ES-I3 (cell line): ENCODE results near the gene PSMC4.

Source experiments
- H3K36me3 ChIP-seq: 2 replicates; pipeline ENCODE4 v1.6.1; 2013; ENCODE audit warnings: mild to moderate bottlenecking, low read length, control low read depth, moderate library complexity; ENCODE audit not compliant: insufficient read depth
- H3K4me1 ChIP-seq: 2 replicates; pipeline ENCODE4 v1.6.1; 2013; ENCODE audit warnings: mild to moderate bottlenecking, control low read depth, low read length; ENCODE audit not compliant: insufficient read depth
- H3K9ac ChIP-seq: 2 replicates; pipeline ENCODE4 v1.6.1; 2013; ENCODE audit warnings: low read depth, mild to moderate bottlenecking, low read length, moderate library complexity
- H3K9me3 ChIP-seq: 2 replicates; pipeline ENCODE4 v1.6.1; 2013; ENCODE audit warnings: mild to moderate bottlenecking, low read length, moderate library complexity; ENCODE audit not compliant: control insufficient read depth, insufficient read depth

PSMC4 gene

GRCh38 chr19:39970675-39971379, at the start of gene PSMC4:
Gene PSMC4, plus strand, starts transcription at chr19:39971165. Its CDS starts 38 bp downstream, at chr19:39971203.
- Histone ChIP-seq H3K9me3 (no peaks in the 10 kb centered on the region), H3K9ac (peak within 1 kb of the TSS; percentile 93), H3K4me1 (no peaks in the 10 kb centered on the region), H3K36me3 (peaks cover 26% of the 10 kb centered on the region)

DNA sequence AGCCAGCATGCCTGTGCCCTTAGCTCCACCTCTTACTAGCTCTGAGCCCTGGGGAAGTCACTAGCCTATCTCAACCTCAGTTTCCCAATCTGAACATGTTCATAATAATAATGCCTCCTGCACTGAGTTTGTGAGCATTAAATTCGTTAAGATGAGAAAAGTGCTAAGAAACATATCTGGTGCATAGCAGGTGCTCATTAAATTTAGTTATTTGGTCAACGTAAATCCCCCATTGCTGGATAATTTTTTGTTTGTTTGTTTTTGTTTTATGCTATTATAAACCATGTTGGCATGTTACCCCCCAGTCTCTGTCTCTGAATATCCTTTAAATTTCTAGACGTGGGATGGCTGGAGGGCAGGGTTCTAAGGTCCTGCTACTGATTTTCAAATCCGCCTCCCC, 47.1 kb upstream of the PSMC4 start:
- H3K9ac ChIP-seq: no peak overlapping the region
- no peaks in the 10 kb centered on the region for H3K4me1 ChIP-seq
- H3K36me3 ChIP-seq: no peaks in the 10 kb centered on the region
- no peaks in the 10 kb centered on the region for H3K9me3 ChIP-seq

DNA sequence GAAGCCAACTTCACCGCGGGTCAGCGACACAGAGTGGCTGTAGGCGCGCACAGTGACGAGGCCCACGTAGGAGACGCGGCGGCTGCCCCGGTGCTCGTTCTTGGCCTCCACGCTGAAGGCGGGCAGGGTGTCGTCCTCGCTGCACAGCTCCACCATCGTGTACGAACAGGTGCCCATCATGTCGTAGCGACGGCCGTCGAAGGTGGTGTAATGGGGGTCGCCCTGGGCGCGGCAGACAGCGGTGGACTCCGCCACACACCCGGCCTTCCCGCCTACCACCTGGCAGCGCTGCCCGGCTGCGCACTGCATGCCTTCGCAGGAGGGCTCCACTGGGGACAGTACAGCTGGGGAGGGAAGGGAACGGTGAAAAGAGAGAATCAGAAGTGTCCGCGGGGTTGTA, 46.6 kb upstream of the PSMC4 start:
- no peaks in the 10 kb centered on the region for H3K9me3 ChIP-seq
- no peak overlapping the region for H3K9ac ChIP-seq
- H3K36me3 ChIP-seq: no peaks in the 10 kb centered on the region
- no peaks in the 10 kb centered on the region for H3K4me1 ChIP-seq

- H3K4me1 ChIP-seq: no peaks in the 10 kb centered on the region
- no peaks in the 10 kb centered on the region for H3K36me3 ChIP-seq
- no peak overlapping the region for H3K9ac ChIP-seq
- H3K9me3 ChIP-seq: no peaks in the 10 kb centered on the region
These were observed 46.0 kb upstream of the PSMC4 start for GRCh38 chr19:39924952-39925351.

- H3K4me1 ChIP-seq: no peaks in the 10 kb centered on the region
- no peaks in the 10 kb centered on the region for H3K36me3 ChIP-seq
- H3K9me3 ChIP-seq: no peaks in the 10 kb centered on the region
- no peak overlapping the region for H3K9ac ChIP-seq
These were observed 44.7 kb upstream of the PSMC4 start for GRCh38 chr19:39926170-39926760.

DNA sequence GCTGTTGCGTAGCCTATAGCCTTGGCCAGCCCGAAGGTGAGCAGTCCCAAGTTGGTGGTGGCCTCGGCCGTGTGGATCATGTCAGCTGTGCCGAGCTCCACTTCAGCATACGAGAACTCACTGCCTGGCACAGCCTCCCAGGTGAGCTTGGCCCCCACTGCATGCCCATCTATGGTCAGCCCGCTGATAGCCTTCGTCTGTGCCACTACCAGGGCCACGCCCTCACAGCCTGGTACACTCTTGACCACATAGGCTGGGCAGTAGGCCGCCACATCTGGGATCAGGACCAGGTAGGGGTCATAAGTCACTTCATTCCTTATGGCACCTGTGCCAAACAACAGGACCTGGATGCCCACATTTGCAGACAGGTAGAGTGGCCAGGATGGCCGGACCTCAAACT, 43.9 kb upstream of the PSMC4 start:
- Histone ChIP-seq H3K4me1 (no peaks in the 10 kb centered on the region), H3K9me3 (no peaks in the 10 kb centered on the region), H3K36me3 (no peaks in the 10 kb centered on the region), H3K9ac (no peak overlapping the region)

GRCh38 chr19:39927524-39928356, 43.2 kb upstream of the PSMC4 start:
- H3K4me1 ChIP-seq: no peaks in the 10 kb centered on the region
- H3K36me3 ChIP-seq: no peaks in the 10 kb centered on the region
- no peak overlapping the region for H3K9ac ChIP-seq
- no peaks in the 10 kb centered on the region for H3K9me3 ChIP-seq

DNA sequence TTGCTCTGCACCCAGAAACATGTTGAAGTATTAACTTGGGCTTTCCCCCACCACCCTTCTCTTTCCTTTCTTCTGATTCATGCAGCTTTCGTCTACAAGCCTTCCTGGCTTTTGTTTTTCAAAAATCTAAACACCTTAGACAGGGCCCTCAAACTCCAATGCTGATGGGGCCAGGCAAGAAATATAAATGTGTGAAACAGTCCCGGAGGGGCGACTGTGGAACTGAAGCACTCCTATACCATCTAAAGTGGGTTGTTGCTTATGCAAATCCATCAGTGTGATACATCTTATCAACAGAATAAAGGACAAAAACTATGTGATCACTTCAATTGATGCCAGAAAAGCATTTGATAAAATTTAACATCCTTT, 42.6 kb upstream of the PSMC4 start:
- Histone ChIP-seq H3K9ac (no peak overlapping the region), H3K36me3 (no peaks in the 10 kb centered on the region), H3K9me3 (no peaks in the 10 kb centered on the region), H3K4me1 (no peaks in the 10 kb centered on the region)

- H3K4me1 ChIP-seq: no peaks in the 10 kb centered on the region
- no peaks in the 10 kb centered on the region for H3K36me3 ChIP-seq
- no peak overlapping the region for H3K9ac ChIP-seq
- H3K9me3 ChIP-seq: no peaks in the 10 kb centered on the region
These were observed 41.2 kb upstream of the PSMC4 start for GRCh38 chr19:39929750-39930149.

DNA sequence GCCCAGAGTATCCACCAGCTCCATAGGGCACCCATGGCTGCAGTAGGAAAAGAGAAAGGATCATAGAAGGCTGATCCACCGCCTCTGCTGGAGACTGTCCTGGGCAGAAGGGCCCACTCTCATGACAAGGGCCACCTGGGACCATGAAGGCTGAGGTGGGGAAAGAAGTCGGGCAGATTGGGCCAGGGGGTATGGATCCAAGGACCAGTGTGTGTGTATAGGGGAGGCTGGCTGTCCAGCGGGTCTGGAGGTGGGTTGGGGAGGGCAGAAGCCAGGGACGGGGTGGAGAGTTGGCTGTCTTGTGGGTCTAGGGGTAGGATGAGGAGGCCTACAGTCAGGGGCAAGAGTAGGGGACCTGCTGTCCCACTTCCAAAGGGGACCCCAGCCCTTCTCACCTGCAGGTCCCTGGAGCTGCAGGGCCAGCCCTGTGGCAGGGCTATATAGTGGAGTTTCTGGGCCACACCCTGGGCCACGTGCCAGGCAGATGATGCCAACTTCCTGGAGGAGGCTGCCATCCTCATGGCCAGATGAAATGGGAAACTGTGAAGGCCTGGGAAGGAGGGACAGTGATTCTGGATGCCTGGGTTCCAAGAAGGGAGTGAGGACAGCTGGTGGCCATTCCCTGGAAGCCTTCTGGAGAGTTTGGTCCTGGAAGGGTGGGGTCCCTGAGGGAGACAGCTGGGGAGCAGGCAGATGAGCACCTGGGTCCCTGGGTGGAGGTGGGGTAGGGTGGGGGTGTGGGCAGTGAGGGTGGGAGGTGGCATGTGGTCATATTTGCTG, 36.2 kb upstream of the PSMC4 start, which contains the start of gene FCGBP:
Gene FCGBP (minus strand): TSS at position 51 of the 780 bp plus-strand sequence.
- Histone ChIP-seq H3K9me3 (no peaks in the 10 kb centered on the region), H3K9ac (no peak within 1 kb of the TSS), H3K4me1 (no peaks in the 10 kb centered on the region), H3K36me3 (no peaks in the 10 kb centered on the region)

- Histone ChIP-seq H3K9me3 (no peaks in the 10 kb centered on the region), H3K36me3 (no peaks in the 10 kb centered on the region), H3K4me1 (no peaks in the 10 kb centered on the region), H3K9ac (no peak overlapping the region)
These were observed 35.7 kb upstream of the PSMC4 start for GRCh38 chr19:39935364-39935661.

DNA sequence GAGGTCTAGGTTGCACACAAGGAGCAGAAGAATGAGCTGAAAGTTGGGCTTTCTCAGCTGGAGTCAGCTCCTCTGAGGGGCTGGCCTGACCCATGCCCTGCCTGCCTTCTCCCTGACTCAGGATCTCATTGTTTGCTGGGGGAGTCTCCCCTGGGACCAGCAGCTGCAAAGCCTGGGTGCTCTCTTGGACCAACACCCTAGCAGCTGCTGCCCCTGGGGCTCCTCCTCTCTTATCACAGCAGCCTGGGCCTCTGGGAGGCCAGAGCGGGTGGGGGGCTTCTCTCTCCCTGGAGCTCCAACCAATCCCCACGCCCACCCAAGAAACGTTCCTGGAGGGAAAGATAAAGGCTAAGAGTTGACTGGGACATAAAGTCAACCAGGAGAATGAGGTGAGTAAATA, 34.9 kb upstream of the PSMC4 start:
- no peaks in the 10 kb centered on the region for H3K4me1 ChIP-seq
- H3K9me3 ChIP-seq: no peaks in the 10 kb centered on the region
- no peaks in the 10 kb centered on the region for H3K36me3 ChIP-seq
- no peak overlapping the region for H3K9ac ChIP-seq

DNA sequence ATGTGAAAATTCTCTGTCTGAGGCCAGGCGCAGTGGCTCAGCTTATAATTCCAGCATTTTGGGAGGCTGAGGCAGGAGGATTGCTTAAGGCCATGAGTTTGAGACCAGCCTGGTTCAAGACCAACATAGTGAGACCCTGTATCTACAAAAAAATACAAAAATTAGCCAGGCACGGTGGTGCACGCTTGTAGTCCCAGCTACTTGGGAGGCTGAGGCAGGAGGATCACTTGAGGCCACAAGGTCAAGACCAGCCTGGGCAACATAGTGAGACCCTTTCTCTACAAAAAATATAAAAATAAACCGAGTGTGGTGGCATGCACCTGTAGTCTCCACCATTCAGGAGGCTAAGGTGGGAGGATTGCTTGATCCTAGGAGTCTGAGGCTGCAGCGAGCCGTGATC, 34.3 kb upstream of the PSMC4 start:
- Histone ChIP-seq H3K9ac (no peak overlapping the region), H3K9me3 (no peaks in the 10 kb centered on the region), H3K4me1 (no peaks in the 10 kb centered on the region; the same call in 1 of the 2 replicates), H3K36me3 (no peaks in the 10 kb centered on the region)

DNA sequence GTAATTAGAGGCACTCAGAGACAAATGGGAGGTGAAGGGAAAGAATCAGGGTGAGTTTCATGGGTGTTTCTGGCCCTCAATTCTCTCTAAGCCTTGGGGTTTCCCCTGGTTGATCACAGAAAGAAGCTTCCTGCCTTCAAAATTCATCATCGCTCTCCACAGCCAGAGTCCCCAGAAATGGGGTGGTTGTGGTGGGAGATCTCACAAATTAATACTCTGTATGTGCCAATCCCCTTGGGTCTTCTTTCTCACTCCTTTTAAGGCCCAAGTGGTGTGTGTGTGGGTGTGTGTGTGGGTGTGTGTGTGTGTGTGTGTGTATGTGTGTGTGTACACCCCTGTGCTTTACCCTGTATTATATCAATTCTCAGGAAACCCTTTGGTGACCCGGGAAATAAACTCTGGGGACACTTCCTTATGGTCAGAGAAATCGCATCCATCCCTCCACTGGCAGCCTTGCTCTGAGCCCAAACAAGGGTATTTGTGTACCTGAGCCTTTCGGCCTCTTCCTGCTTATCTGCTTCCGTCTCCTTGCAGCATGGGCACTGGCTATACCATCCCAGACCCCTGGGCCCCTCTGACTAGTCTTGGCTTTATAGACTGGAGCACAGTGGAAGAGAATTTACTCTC, 33.8 kb upstream of the PSMC4 start:
- Histone ChIP-seq H3K4me1 (no peaks in the 10 kb centered on the region; the same call in 1 of the 2 replicates), H3K36me3 (no peaks in the 10 kb centered on the region), H3K9me3 (no peaks in the 10 kb centered on the region), H3K9ac (no peak overlapping the region)
